ENCODE results near the gene MSANTD2. TPM values are rescaled to one million over a fixed set of nuclear protein-coding genes. Genes with fewer than 3 reads are reported as not detected.

The MSANTD2 gene
- total RNA-seq, 3 donors from 2014 or later = 10.9 to 34.2 (median 27.2) TPM

- TF ChIP-seq POLR2A (IDR thresholded peaks at IDR 0.05) (no peak), POLR2AphosphoS5 (IDR thresholded peaks at IDR 0.05) (no peak)
- TF ChIP-seq, protein P1, sequence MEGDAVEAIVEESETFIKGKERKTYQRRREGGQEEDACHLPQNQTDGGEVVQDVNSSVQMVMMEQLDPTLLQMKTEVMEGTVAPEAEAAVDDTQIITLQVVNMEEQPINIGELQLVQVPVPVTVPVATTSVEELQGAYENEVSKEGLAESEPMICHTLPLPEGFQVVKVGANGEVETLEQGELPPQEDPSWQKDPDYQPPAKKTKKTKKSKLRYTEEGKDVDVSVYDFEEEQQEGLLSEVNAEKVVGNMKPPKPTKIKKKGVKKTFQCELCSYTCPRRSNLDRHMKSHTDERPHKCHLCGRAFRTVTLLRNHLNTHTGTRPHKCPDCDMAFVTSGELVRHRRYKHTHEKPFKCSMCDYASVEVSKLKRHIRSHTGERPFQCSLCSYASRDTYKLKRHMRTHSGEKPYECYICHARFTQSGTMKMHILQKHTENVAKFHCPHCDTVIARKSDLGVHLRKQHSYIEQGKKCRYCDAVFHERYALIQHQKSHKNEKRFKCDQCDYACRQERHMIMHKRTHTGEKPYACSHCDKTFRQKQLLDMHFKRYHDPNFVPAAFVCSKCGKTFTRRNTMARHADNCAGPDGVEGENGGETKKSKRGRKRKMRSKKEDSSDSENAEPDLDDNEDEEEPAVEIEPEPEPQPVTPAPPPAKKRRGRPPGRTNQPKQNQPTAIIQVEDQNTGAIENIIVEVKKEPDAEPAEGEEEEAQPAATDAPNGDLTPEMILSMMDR (IDR thresholded peaks at IDR 0.05) = no peak
- no peak for DNase-seq (ENCODE audit: low spot score in 2 of 2)
- intact Hi-C loops (cut with DNase I; ENCODE audit: low total_unique reads) = loop anchor here (10.0 kb wide), 1 partner anchor 87 kb away; the partner anchor contains the start of genes SIAE and SPA17
- H3K27ac ChIP-seq = peak within 1 kb of the TSS; percentile 60 to 85
- peak within 1 kb of the TSS; percentile 52 to 66 (median 53) for H3K4me3 ChIP-seq
- H3K27me3 ChIP-seq = peaks cover 0 to 55% of the 10 kb centered on the region in 2 donors
- H3K4me1 ChIP-seq = peaks cover 0 to 8% of the 10 kb centered on the region in 2 donors
- H3K9me3 ChIP-seq = no peaks in the 10 kb centered on the region
- no peaks in the 10 kb centered on the region for H3K36me3 ChIP-seq
These were observed 38.0 kb downstream of the MSANTD2 start, which contains the start of gene ESAM for GRCh38 chr11:124762105-124762623. ESAM (minus strand) TSS chr11:124762290; CDS start chr11:124762154, 136 bp downstream.

- no peak for DNase-seq (ENCODE audit: low spot score in 2 of 2)
- H3K27me3 ChIP-seq = peaks cover 0 to 60% of the 10 kb centered on the region in 2 donors
- intact Hi-C loops (cut with DNase I; ENCODE audit: low total_unique reads) = loop anchor here (10.0 kb wide), 1 partner anchor 87 kb away; the partner anchor contains the start of genes SIAE and SPA17
- no peaks in the 10 kb centered on the region for H3K9me3 ChIP-seq
- peak overlapping the region; percentile 52 to 66 (median 53) for H3K4me3 ChIP-seq
- TF ChIP-seq POLR2A (IDR thresholded peaks at IDR 0.05) = no peak
- no peak for TF ChIP-seq POLR2AphosphoS5 (IDR thresholded peaks at IDR 0.05)
- TF ChIP-seq, protein P1 (IDR thresholded peaks at IDR 0.05) = no peak
- peak overlapping the region; percentile 60 to 85 for H3K27ac ChIP-seq
- no peaks in the 10 kb centered on the region for H3K36me3 ChIP-seq
- H3K4me1 ChIP-seq = peaks cover 0 to 8% of the 10 kb centered on the region in 2 donors
These were observed 38.7 kb downstream of the MSANTD2 start for GRCh38 chr11:124761301-124762104.

DNA sequence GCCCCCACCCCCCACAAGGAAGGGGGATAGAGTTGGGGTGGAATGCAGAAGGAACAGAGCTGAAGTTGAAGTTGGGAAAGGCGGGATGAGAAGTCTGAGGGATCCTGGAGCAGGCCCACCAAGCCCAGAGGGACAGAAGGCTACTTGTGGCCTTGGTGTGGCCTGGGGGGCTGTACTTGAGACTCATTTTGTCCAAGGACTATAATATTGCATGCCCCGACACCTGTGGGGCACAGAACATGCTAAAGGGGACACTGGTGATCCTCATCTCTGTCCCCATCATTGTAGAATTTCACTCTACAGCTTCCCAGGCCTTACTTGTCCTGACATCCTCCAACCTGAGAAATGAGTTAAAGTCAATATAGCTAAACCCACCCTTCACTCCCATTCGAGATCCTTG, 39.4 kb downstream of the MSANTD2 start:
- no peaks in the 10 kb centered on the region for H3K9me3 ChIP-seq
- peaks cover 0 to 8% of the 10 kb centered on the region in 2 donors for H3K4me1 ChIP-seq
- H3K27me3 ChIP-seq = peaks cover 0 to 64% of the 10 kb centered on the region in 2 donors
- DNase-seq (ENCODE audit: low spot score in 2 of 2) = no peak
- no peak for TF ChIP-seq POLR2A (IDR thresholded peaks at IDR 0.05)
- peak overlapping the region; percentile 57 to 85 for H3K27ac ChIP-seq
- H3K36me3 ChIP-seq = no peaks in the 10 kb centered on the region
- intact Hi-C loops (cut with DNase I; ENCODE audit: low total_unique reads) = loop anchor here (10.0 kb wide), 1 partner anchor 86 kb away; the partner anchor contains the start of genes SIAE and SPA17
- H3K4me3 ChIP-seq = peak overlapping the region; percentile 52 to 66 (median 53)

DNA sequence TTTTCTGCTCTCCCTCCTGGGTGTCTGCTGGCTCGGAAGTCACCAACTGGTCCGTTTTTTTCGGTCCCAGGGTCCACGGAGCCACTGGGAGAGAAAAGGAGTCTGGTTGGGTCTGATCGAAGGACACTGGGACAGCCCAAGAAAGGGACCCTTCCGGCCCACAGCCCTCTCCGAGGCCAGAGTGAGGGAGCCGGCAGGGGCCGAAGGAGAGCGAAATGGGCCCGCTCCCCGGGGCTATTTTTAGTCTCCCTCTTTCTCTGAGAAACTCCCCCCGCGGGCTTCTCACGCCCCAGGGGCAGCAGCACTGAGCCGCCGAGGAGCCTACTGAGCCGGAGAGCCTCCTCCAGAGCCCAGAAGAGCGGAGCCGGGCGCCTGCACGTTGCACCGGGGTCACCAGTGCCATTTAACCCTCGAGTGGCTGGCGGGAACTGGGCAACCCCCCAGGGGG, 40.0 kb downstream of the MSANTD2 start:
- peak overlapping the region; percentile 52 to 66 (median 53) for H3K4me3 ChIP-seq
- TF ChIP-seq POLR2A (IDR thresholded peaks at IDR 0.05) (no peak), POLR2AphosphoS5 (IDR thresholded peaks at IDR 0.05) (no peak)
- TF ChIP-seq, protein P1 (IDR thresholded peaks at IDR 0.05) = no peak
- peaks cover 0 to 8% of the 10 kb centered on the region in 2 donors for H3K4me1 ChIP-seq
- no peak for DNase-seq (ENCODE audit: low spot score in 2 of 2)
- no peaks in the 10 kb centered on the region for H3K36me3 ChIP-seq
- H3K9me3 ChIP-seq = no peaks in the 10 kb centered on the region
- intact Hi-C loops (cut with DNase I; ENCODE audit: low total_unique reads) = loop anchor here (10.0 kb wide), 1 partner anchor 85 kb away; the partner anchor contains the start of genes SIAE and SPA17
- peak overlapping the region; percentile 57 to 85 for H3K27ac ChIP-seq
- peaks cover 0 to 64% of the 10 kb centered on the region in 2 donors for H3K27me3 ChIP-seq

- no peak for DNase-seq (ENCODE audit: low spot score in 2 of 2)
- Histone ChIP-seq H3K27ac (peak overlapping the region; percentile 57 to 85), H3K27me3 (peaks cover 0 to 64% of the 10 kb centered on the region in 2 donors)
These were observed 40.7 kb downstream of the MSANTD2 start for GRCh38 chr11:124759266-124760204.

More at GRCh38 chr11:124759266-124760204, 40.7 kb downstream of the MSANTD2 start:
- peaks cover 0 to 8% of the 10 kb centered on the region in 2 donors for H3K4me1 ChIP-seq
- TF ChIP-seq POLR2AphosphoS5 (IDR thresholded peaks at IDR 0.05) (peak in 1 of 3 donors; percentile 14), POLR2A (IDR thresholded peaks at IDR 0.05) (no peak)
- no peaks in the 10 kb centered on the region for H3K36me3 ChIP-seq
- intact Hi-C loops (cut with DNase I; ENCODE audit: low total_unique reads) = loop anchor here (10.0 kb wide), 1 partner anchor 85 kb away; the partner anchor contains the start of genes SIAE and SPA17
- no peaks in the 10 kb centered on the region for H3K9me3 ChIP-seq
- H3K4me3 ChIP-seq = peak overlapping the region; percentile 52 to 66 (median 53)

Measured in breast epithelium (tissue), 4 donors.